Renal cortex interstitium (tissue), 11 donors: ENCODE measurements around the gene EPHB2. TPM values are rescaled to one million over a fixed set of nuclear protein-coding genes. Genes with fewer than 3 reads are reported as not detected.

ENCODE experiments used
- DNase-seq, 11 donors: peaks; one replicate each; pipeline ENCODE4 v3.0.0-alpha.2; 2013; ENCODE audit warnings: low read depth in 9 of 11, low spot score in 4 of 11; ENCODE audit errors: extremely low read depth in 1 of 11
- polyA plus RNA-seq, 3 donors: library from polyadenylated mRNA; unstranded; fragments of 120-200 nt; gene quantifications; one replicate each; pipeline ENCODE4 v1.2.1, GENCODE V29; 2013; ENCODE audit not compliant: insufficient read length in 3 of 3

The EPHB2 gene
- polyA plus RNA-seq, 3 donors: 11.8 to 16.1 (median 11.9) TPM

GRCh38 chr1:22788254-22788661 is 77.6 kb downstream of the EPHB2 start:
- DNase-seq: peak in 7 of 11 donors; percentile 41 to 70 (median 57)

- DNase-seq: peak in 1 of 11 donors; percentile 26
Measured at GRCh38 chr1:22789356-22789994, 78.8 kb downstream of the EPHB2 start.

- DNase-seq: peak in 1 of 11 donors; percentile 35
Measured at GRCh38 chr1:22790232-22791008, 79.8 kb downstream of the EPHB2 start.

- DNase-seq: peak in 1 of 11 donors; percentile 36
Measured at GRCh38 chr1:22791831-22792347, 81.2 kb downstream of the EPHB2 start.

- no peak for DNase-seq
Measured at GRCh38 chr1:22792396-22793160, 81.9 kb downstream of the EPHB2 start.

- no peak for DNase-seq
Measured at GRCh38 chr1:22793647-22794046, 83.0 kb downstream of the EPHB2 start.

- no peak for DNase-seq
Measured at GRCh38 chr1:22794647-22795365, 84.2 kb downstream of the EPHB2 start.

- DNase-seq: no peak
Measured at GRCh38 chr1:22795366-22795714, 84.7 kb downstream of the EPHB2 start.

GRCh38 chr1:22796642-22797041 is 86.0 kb downstream of the EPHB2 start:
- no peak for DNase-seq

- DNase-seq: no peak
Measured at GRCh38 chr1:22798083-22798482, 87.4 kb downstream of the EPHB2 start.

GRCh38 chr1:22799971-22800370 is 89.3 kb downstream of the EPHB2 start:
- DNase-seq: no peak

- DNase-seq: no peak
Measured at GRCh38 chr1:22800629-22801028, 90.0 kb downstream of the EPHB2 start.

- DNase-seq: no peak
Measured at GRCh38 chr1:22801347-22801746, 90.7 kb downstream of the EPHB2 start.

GRCh38 chr1:22801761-22802160 is 91.1 kb downstream of the EPHB2 start:
- DNase-seq: no peak

GRCh38 chr1:22803833-22804232 is 93.2 kb downstream of the EPHB2 start:
- DNase-seq: no peak

GRCh38 chr1:22804406-22804805 is 93.8 kb downstream of the EPHB2 start:
- DNase-seq: no peak

GRCh38 chr1:22804969-22805671 is 94.5 kb downstream of the EPHB2 start:
- DNase-seq: no peak

- DNase-seq: no peak
Measured at GRCh38 chr1:22805672-22806038, 95.0 kb downstream of the EPHB2 start.

- DNase-seq: no peak
Measured at GRCh38 chr1:22806584-22806983, 95.9 kb downstream of the EPHB2 start.
